Inferior parietal cortex (tissue), 1 donor: ENCODE results near the gene CAMTA1.
"Not testable (repeated sequence)": the region's sequence is repeated elsewhere in the genome, so short reads cannot be mapped to it uniquely, and the experiment has no call there.

Experiments used
- DNase-seq: peaks from one replicate; pipeline ENCODE4 v3.0.0-alpha.2; 2016; ENCODE audit errors: extremely low spot score

Gene CAMTA1

GRCh38 chr1:7303554-7304317 lies 518.5 kb downstream of the CAMTA1 start:
- DNase-seq, result no peak

GRCh38 chr1:7313081-7313546 lies 527.9 kb downstream of the CAMTA1 start:
- DNase-seq, result peak; percentile 18

- no peak for DNase-seq
Observed at GRCh38 chr1:7313826-7314225, 528.6 kb downstream of the CAMTA1 start.

GRCh38 chr1:7315316-7315715 lies 530.1 kb downstream of the CAMTA1 start:
- no peak for DNase-seq

GRCh38 chr1:7315946-7316345 lies 530.7 kb downstream of the CAMTA1 start:
- DNase-seq, result no peak

GRCh38 chr1:7317888-7318287 lies 532.6 kb downstream of the CAMTA1 start:
- no peak for DNase-seq

- DNase-seq, result no peak
Observed at GRCh38 chr1:7319196-7319595, 533.9 kb downstream of the CAMTA1 start.

- DNase-seq, result no peak
Observed at GRCh38 chr1:7320661-7321060, 535.4 kb downstream of the CAMTA1 start.

GRCh38 chr1:7322283-7322785 lies 537.1 kb downstream of the CAMTA1 start:
- DNase-seq, result no peak

GRCh38 chr1:7322912-7323311 lies 537.7 kb downstream of the CAMTA1 start:
- DNase-seq, result no peak

GRCh38 chr1:7325254-7325653 lies 540.0 kb downstream of the CAMTA1 start:
- no peak for DNase-seq

GRCh38 chr1:7326366-7326765 lies 541.1 kb downstream of the CAMTA1 start:
- DNase-seq, result no peak

GRCh38 chr1:7327849-7328248 lies 542.6 kb downstream of the CAMTA1 start:
- DNase-seq, result no peak

- DNase-seq, result no peak
Observed at GRCh38 chr1:7329868-7330615, 544.8 kb downstream of the CAMTA1 start.

- DNase-seq, result not testable (repeated sequence)
Observed at GRCh38 chr1:7330726-7331125, 545.5 kb downstream of the CAMTA1 start.

- DNase-seq, result no peak
Observed at GRCh38 chr1:7331926-7332535, 546.8 kb downstream of the CAMTA1 start.

GRCh38 chr1:7333094-7333493 lies 547.8 kb downstream of the CAMTA1 start:
- DNase-seq, result no peak

- no peak for DNase-seq
Observed at GRCh38 chr1:7333620-7334019, 548.4 kb downstream of the CAMTA1 start.

GRCh38 chr1:7334475-7335035 lies 549.3 kb downstream of the CAMTA1 start:
- peak; percentile 21 for DNase-seq

- DNase-seq, result no peak
Observed at GRCh38 chr1:7335224-7335879, 550.1 kb downstream of the CAMTA1 start.

GRCh38 chr1:7338439-7338838 lies 553.2 kb downstream of the CAMTA1 start:
- DNase-seq, result no peak

- DNase-seq, result no peak
Observed at GRCh38 chr1:7339014-7339413, 553.8 kb downstream of the CAMTA1 start.
